Measurements from ENCODE around the gene CCDC7.
"Not testable (repeated sequence)": the region's sequence is repeated elsewhere in the genome, so short reads cannot be mapped to it uniquely, and the experiment has no call there.

CCDC7 gene

GRCh38 chr10:32744321-32744720 lies 298.4 kb downstream of the CCDC7 start:
- no peak for DNase-seq

- DNase-seq = no peak
These were observed 300.9 kb downstream of the CCDC7 start for GRCh38 chr10:32746869-32747268.

GRCh38 chr10:32751582-32751981 lies 305.6 kb downstream of the CCDC7 start:
- no peak for DNase-seq

GRCh38 chr10:32754900-32755299 lies 309.0 kb downstream of the CCDC7 start:
- peak; percentile 2 for DNase-seq

- no peak for DNase-seq
These were observed 325.3 kb downstream of the CCDC7 start for GRCh38 chr10:32771217-32771616.

GRCh38 chr10:32773105-32773504 lies 327.2 kb downstream of the CCDC7 start:
- DNase-seq = no peak

GRCh38 chr10:32786968-32787367 lies 341.0 kb downstream of the CCDC7 start:
- DNase-seq = no peak

- DNase-seq = no peak
These were observed 341.8 kb downstream of the CCDC7 start for GRCh38 chr10:32787690-32788284.

- no peak for DNase-seq
These were observed 342.4 kb downstream of the CCDC7 start for GRCh38 chr10:32788359-32788758.

- DNase-seq = no peak
These were observed 344.5 kb downstream of the CCDC7 start for GRCh38 chr10:32790483-32790882.

GRCh38 chr10:32793033-32793432 lies 347.1 kb downstream of the CCDC7 start:
- DNase-seq = no peak

GRCh38 chr10:32795598-32796183 lies 349.8 kb downstream of the CCDC7 start:
- DNase-seq = peak; percentile 26

GRCh38 chr10:32797393-32797792 lies 351.5 kb downstream of the CCDC7 start:
- not testable (repeated sequence) for DNase-seq

- no peak for DNase-seq
These were observed 401.0 kb downstream of the CCDC7 start for GRCh38 chr10:32846974-32847373.

GRCh38 chr10:32851301-32851700 lies 405.4 kb downstream of the CCDC7 start:
- no peak for DNase-seq

- DNase-seq = no peak
These were observed 408.5 kb downstream of the CCDC7 start for GRCh38 chr10:32854435-32854834.

GRCh38 chr10:32865170-32865569 lies 419.2 kb downstream of the CCDC7 start:
- DNase-seq = no peak

- no peak for DNase-seq
These were observed 432.0 kb downstream of the CCDC7 start for GRCh38 chr10:32877915-32878314.

- no peak for DNase-seq
These were observed 432.7 kb downstream of the CCDC7 start for GRCh38 chr10:32878646-32879045.

- no peak for DNase-seq
These were observed 436.1 kb downstream of the CCDC7 start for GRCh38 chr10:32882076-32882475.

GRCh38 chr10:32887481-32887880 lies 441.5 kb downstream of the CCDC7 start:
- no peak for DNase-seq

GRCh38 chr10:32888161-32888927 lies 442.4 kb downstream of the CCDC7 start:
- no peak for DNase-seq

GRCh38 chr10:32889631-32890212 lies 443.8 kb downstream of the CCDC7 start:
- DNase-seq = no peak

GRCh38 chr10:32890444-32890843 lies 444.5 kb downstream of the CCDC7 start:
- no peak for DNase-seq

Data from NCI-H69 (cell line).